Stimulated activated CD8-positive, alpha-beta memory T cell treated with anti-CD3 and anti-CD28 coated beads, Interleukin-15, amount 100 ng/mL, for 48 hours (primary cell): Measurements from ENCODE around the gene C11orf68.
"Not testable (repeated sequence)": the region's sequence is repeated elsewhere in the genome, so short reads cannot be mapped to it uniquely, and the experiment has no call there.

Experiments
- DNase-seq, 2 donors: peaks; one replicate each; pipeline ENCODE4 v3.0.0-alpha.2; 2020; ENCODE audit warnings: low read depth in 2 of 2

The C11orf68 gene

GRCh38 chr11:65915101-65915820, 3.6 kb downstream of the C11orf68 start:
- no peak for DNase-seq

- DNase-seq: no peak
Measured at GRCh38 chr11:65912845-65913244, 6.0 kb downstream of the C11orf68 start.

GRCh38 chr11:65911682-65912568, 6.9 kb downstream of the C11orf68 start:
- DNase-seq: no peak

GRCh38 chr11:65907878-65908277, 11.0 kb downstream of the C11orf68 start:
- no peak for DNase-seq

- no peak for DNase-seq
Measured at GRCh38 chr11:65906602-65907001, 12.3 kb downstream of the C11orf68 start.

- no peak for DNase-seq
Measured at GRCh38 chr11:65903715-65904114, 15.1 kb downstream of the C11orf68 start.

GRCh38 chr11:65903068-65903481, 15.8 kb downstream of the C11orf68 start:
- DNase-seq: no peak

- no peak for DNase-seq
Measured at GRCh38 chr11:65900899-65901180, 18.0 kb downstream of the C11orf68 start.

GRCh38 chr11:65900125-65900898, 18.6 kb downstream of the C11orf68 start, which contains the start of gene FOSL1:
FOSL1 (minus strand) TSS chr11:65900388; CDS start chr11:65900339, 49 bp downstream.
- DNase-seq: peak; percentile 94 to 96

GRCh38 chr11:65899356-65900124, 19.3 kb downstream of the C11orf68 start:
- peak; percentile 74 to 78 for DNase-seq

GRCh38 chr11:65898656-65899355, 20.1 kb downstream of the C11orf68 start:
- no peak for DNase-seq

GRCh38 chr11:65897020-65897471, 21.8 kb downstream of the C11orf68 start:
- no peak for DNase-seq

GRCh38 chr11:65896034-65896999, 22.5 kb downstream of the C11orf68 start:
- DNase-seq: no peak

GRCh38 chr11:65895482-65895981, 23.3 kb downstream of the C11orf68 start:
- no peak for DNase-seq

- DNase-seq: no peak
Measured at GRCh38 chr11:65894034-65894591, 24.7 kb downstream of the C11orf68 start.

- no peak for DNase-seq
Measured at GRCh38 chr11:65892661-65893317, 26.1 kb downstream of the C11orf68 start.

- DNase-seq: not testable (repeated sequence)
Measured at GRCh38 chr11:65892137-65892540, 26.7 kb downstream of the C11orf68 start.
